Lower leg skin (tissue), 4 donors: ENCODE results near the gene KCNJ2. TPM values are rescaled to one million over a fixed set of nuclear protein-coding genes. Genes with fewer than 3 reads are reported as not detected.

Experiments used
- DNase-seq, 2 donors: peaks; one replicate each; pipeline ENCODE4 v3.0.0-alpha.2; 2019; ENCODE audit warnings: low spot score in 2 of 2
- H3K4me3 ChIP-seq: fragments of 200-600 bp; sonication (generic); 2 replicates; pipeline ENCODE4 v1.5.1; 2017; ENCODE audit warnings: mild to moderate bottlenecking, low read depth; ENCODE audit not compliant: poor library complexity, severe bottlenecking
- CTCF ChIP-seq, 3 donors: fragments of 450-650 bp; IDR thresholded peaks; one replicate each; pipeline ENCODE4 v1.5.1; 2016; ENCODE audit warnings: antibody characterized with exemption in 3 of 3, mild to moderate bottlenecking in 3 of 3, moderate library complexity in 2 of 3
- POLR2A ChIP-seq, 2 donors: fragments of 450-650 bp; IDR thresholded peaks; one replicate each; pipeline ENCODE4 v1.6.1; 2016 to 2017; ENCODE audit warnings: antibody characterized with exemption in 2 of 2, mild to moderate bottlenecking in 1 of 2, moderate library complexity in 1 of 2
- WGBS, 2 donors: methylation state at CpG; one replicate each; pipeline ENCODE4 v1.1.5; 2018; 5-methylcytosine and 5-hydroxymethylcytosine counted together
- intact Hi-C: fragments of 100-400 bp; cut with DNase I; formaldehyde crosslinking; loops from one replicate; pipeline ENCODE4 v1.15.0; 2023; ENCODE audit warnings: low total_unique reads
- total RNA-seq, 4 donors: library from RNA; depleted of rRNA; stranded (reverse); fragments of >200 nt; gene quantifications; one replicate each; pipeline ENCODE4 v1.1.0, GENCODE V29; 2016

Gene KCNJ2
- total RNA-seq, 4 donors from 2014 or later: 5.6 to 11.4 (median 9.7) TPM

- DNase-seq: no peak
- intact Hi-C loops: no loop called here
- H3K4me3 ChIP-seq: no peak overlapping the region
- 58 to 62% methylated on average over 3 of the region's 3 CpGs for WGBS, 2 donors
- no peak for TF ChIP-seq POLR2A (IDR thresholded peaks at IDR 0.05)
- no peak for TF ChIP-seq CTCF (IDR thresholded peaks at IDR 0.05)
Observed at GRCh38 chr17:70124723-70125122, 44.6 kb upstream of the KCNJ2 start.

GRCh38 chr17:70127221-70127873 lies 42.0 kb upstream of the KCNJ2 start:
- no peak for TF ChIP-seq CTCF (IDR thresholded peaks at IDR 0.05)
- no peak for TF ChIP-seq POLR2A (IDR thresholded peaks at IDR 0.05)
- no peak for DNase-seq
- no peak overlapping the region for H3K4me3 ChIP-seq
- 70% methylated on average over 6 of the region's 6 CpGs for WGBS, 2 donors
- intact Hi-C loops: no loop called here

GRCh38 chr17:70128727-70129238 lies 40.5 kb upstream of the KCNJ2 start:
- 96% methylated on average over 23 of the region's 23 CpGs for WGBS, 2 donors
- TF ChIP-seq POLR2A (IDR thresholded peaks at IDR 0.05): no peak
- TF ChIP-seq CTCF (IDR thresholded peaks at IDR 0.05): no peak
- intact Hi-C loops: no loop called here
- no peak overlapping the region for H3K4me3 ChIP-seq
- no peak for DNase-seq

GRCh38 chr17:70130289-70130688 lies 39.0 kb upstream of the KCNJ2 start:
- no peak overlapping the region for H3K4me3 ChIP-seq
- intact Hi-C loops: no loop called here
- WGBS, 2 donors: 67 to 71% methylated on average over 3 of the region's 3 CpGs
- DNase-seq: no peak
- TF ChIP-seq POLR2A (IDR thresholded peaks at IDR 0.05) (no peak), CTCF (IDR thresholded peaks at IDR 0.05) (no peak)

- no peak overlapping the region for H3K4me3 ChIP-seq
- TF ChIP-seq POLR2A (IDR thresholded peaks at IDR 0.05): no peak
- TF ChIP-seq CTCF (IDR thresholded peaks at IDR 0.05): no peak
- no peak for DNase-seq
- intact Hi-C loops: no loop called here
- WGBS, 2 donors: 96 to 97% methylated on average over 11 of the region's 11 CpGs
Observed at GRCh38 chr17:70132505-70132904, 36.8 kb upstream of the KCNJ2 start.

GRCh38 chr17:70134042-70134441 lies 35.3 kb upstream of the KCNJ2 start:
- WGBS, 2 donors: 83 to 84% methylated on average over 8 of the region's 8 CpGs
- intact Hi-C loops: no loop called here
- DNase-seq: no peak
- TF ChIP-seq CTCF (IDR thresholded peaks at IDR 0.05): no peak
- no peak for TF ChIP-seq POLR2A (IDR thresholded peaks at IDR 0.05)
- no peak overlapping the region for H3K4me3 ChIP-seq
